Body of pancreas (tissue), 4 donors: Measurements from ENCODE around the gene KIAA1217.

Source experiments
- CTCF ChIP-seq, 7 experiments: fragments of 450-650 bp in 4 of 7; fragments of 200-600 bp in 3 of 7; sonication (generic) in 3 of 7; IDR thresholded peaks; one replicate each; pipeline ENCODE4 v1.5.1; 2016 to 2019; ENCODE audit warnings: antibody characterized with exemption in 7 of 7
- POLR2A ChIP-seq, 3 donors: fragments of 450-650 bp; IDR thresholded peaks; one replicate each; pipeline ENCODE4 v1.6.1; 2016; ENCODE audit warnings: antibody characterized with exemption in 3 of 3, mild to moderate bottlenecking in 2 of 3

- TF ChIP-seq CTCF (IDR thresholded peaks at IDR 0.05) = no peak
- TF ChIP-seq POLR2A (IDR thresholded peaks at IDR 0.05) = no peak
Observed at GRCh38 chr10:24390146-24390700, 181.3 kb downstream of the KIAA1217 start.
